HepG2 (cell line): ENCODE measurements around the gene UNC13D. TPM values are rescaled to one million over a fixed set of nuclear protein-coding genes. Genes with fewer than 3 reads are reported as not detected.

Experiments used
- AKNA ChIP-seq: sonication (generic); formaldehyde crosslinking; IDR thresholded peaks from 2 replicates; pipeline ENCODE4 v1.4.0; 2020; ENCODE audit warnings: missing genetic modification reagents, borderline replicate concordance
- MLX ChIP-seq: IDR thresholded peaks from 2 replicates; pipeline ENCODE4 v1.6.1; 2016
- NFE2L2 ChIP-seq: fragments of 150-350 bp; IDR thresholded peaks from 2 replicates; pipeline ENCODE4 v1.6.1; 2014; ENCODE audit warnings: low read length
- PHF8 ChIP-seq: sonication (generic); formaldehyde crosslinking; IDR thresholded peaks from 2 replicates; pipeline ENCODE4 v1.5.0; 2020; ENCODE audit warnings: missing genetic modification reagents
- POLR2G ChIP-seq: fragments of 200-400 bp; formaldehyde crosslinking; IDR thresholded peaks from 2 replicates; pipeline ENCODE4 v1.6.1; 2018; ENCODE audit warnings: mild to moderate bottlenecking, low read depth, low read length, moderate library complexity
- PRDM15 ChIP-seq: sonication (generic); formaldehyde crosslinking; IDR thresholded peaks from 2 replicates; pipeline ENCODE4 v1.4.0; 2020; ENCODE audit warnings: missing genetic modification reagents
- RELA ChIP-seq: sonication (generic); formaldehyde crosslinking; IDR thresholded peaks from 2 replicates; pipeline ENCODE4 v1.4.0; 2020; ENCODE audit warnings: missing genetic modification reagents
- SAP130 ChIP-seq: IDR thresholded peaks from 2 replicates; pipeline ENCODE4 v1.6.1; 2016; ENCODE audit warnings: low read depth
- SIN3B ChIP-seq: fragments of 150-350 bp; IDR thresholded peaks from 2 replicates; pipeline ENCODE4 v1.6.1; 2014; ENCODE audit warnings: low read length
- TEF ChIP-seq: sonication (generic); formaldehyde crosslinking; IDR thresholded peaks from 2 replicates; pipeline ENCODE4 v1.5.0; 2020; ENCODE audit warnings: missing genetic modification reagents
- ZBTB4 ChIP-seq: sonication (generic); formaldehyde crosslinking; IDR thresholded peaks from 2 replicates; pipeline ENCODE4 v1.4.0; 2020; ENCODE audit warnings: missing genetic modification reagents, mild to moderate bottlenecking, borderline replicate concordance
- ZNF326 ChIP-seq: sonication (generic); formaldehyde crosslinking; IDR thresholded peaks from 2 replicates; pipeline ENCODE4 v1.4.0; 2020; ENCODE audit warnings: missing genetic modification reagents, borderline replicate concordance
- ZNF496 ChIP-seq: sonication (generic); formaldehyde crosslinking; IDR thresholded peaks from 2 replicates; pipeline ENCODE4 v1.8.1; 2023; ENCODE audit warnings: mild to moderate bottlenecking, moderate library complexity, missing genetic modification reagents; ENCODE audit not compliant: insufficient replicate concordance
- ZNF780A ChIP-seq: sonication (generic); formaldehyde crosslinking; IDR thresholded peaks from 2 replicates; pipeline ENCODE4 v1.8.0; 2022; ENCODE audit warnings: mild to moderate bottlenecking, missing genetic modification reagents, moderate library complexity
- ZSCAN21 ChIP-seq: sonication (generic); formaldehyde crosslinking; IDR thresholded peaks from 2 replicates; pipeline ENCODE4 v1.8.0; 2022; ENCODE audit warnings: mild to moderate bottlenecking, missing genetic modification reagents, moderate library complexity, borderline replicate concordance
- polyA plus RNA-seq, 8 experiments: library from polyadenylated mRNA; depleted of rRNA in 3 of 8; stranded (reverse) in 7 of 8; unstranded in 1 of 8; fragments of >200 nt; fragmentation: Illumina TruSeq in 4 of 8; extraction: Trizol in 4 of 8; gene quantifications; 2 replicates each; pipeline versions ENCODE4 v1.2.1 to v1.2.3, GENCODE V29; 2011 to 2016; ENCODE audit warnings: low read depth in 4 of 8, missing spikeins in 1 of 8, mixed read lengths in 1 of 8; ENCODE audit not compliant: insufficient read depth in 1 of 8
- total RNA-seq, 5 experiments: library from RNA; depleted of rRNA; stranded (reverse); fragments of >200 nt; fragmentation: Illumina TruSeq; extraction: Trizol; gene quantifications; 2 replicates each; pipeline ENCODE4 v1.2.3, GENCODE V29; 2016; ENCODE audit warnings: low read depth in 1 of 5

UNC13D gene
- total and polyA plus RNA-seq, 2 of the 13 experiments (the other 11 are each of a cell fraction or from before 2014, with no cell fraction given) = 29.7 to 42.7 TPM

GRCh38 chr17:75876190-75876937 is 32.2 kb upstream of the UNC13D start (continued):
- TF ChIP-seq ZBTB4 (CRISPR knock-in tag) (peak; percentile 88; the same call in 1 of the 2 replicates), PRDM15 (no peak; the same call in 1 of the 2 replicates), NFE2L2 (no peak), SIN3B (0 out of 2 replicates have a peak, but pooled peaks have one; percentile 14), POLR2G (peak; percentile 97), TEF (CRISPR knock-in tag) (no peak; the same call in 1 of the 2 replicates), AKNA (CRISPR knock-in tag) (no peak), ZNF326 (CRISPR knock-in tag) (peak; percentile 91), PHF8 (peak; percentile 81), ZNF496 (CRISPR knock-in tag) (no peak), SAP130 (CRISPR knock-in tag) (peak; percentile 93), MLX (CRISPR knock-in tag) (peak; percentile 92; the same call in 1 of the 2 replicates), ZSCAN21 (peak; percentile 100), ZNF780A (CRISPR knock-in tag) (peak; percentile 47; the same call in 1 of the 2 replicates), RELA (CRISPR knock-in tag) (0 out of 2 replicates have a peak, but pooled peaks have one; percentile 6)
